Measurements from ENCODE around the gene SH3RF3. TPM values are rescaled to one million over a fixed set of nuclear protein-coding genes. Genes with fewer than 3 reads are reported as not detected.

SH3RF3 gene
- total RNA-seq, 1 donor from 2014 or later = 1.7 TPM

GRCh38 chr2:109342256-109342850 lies 213.3 kb downstream of the SH3RF3 start:
- H3K9me3 Mint-ChIP-seq (ENCODE audit: unreplicated experiment) = peaks cover 2% of the 10 kb centered on the region

GRCh38 chr2:109342930-109343329 lies 213.9 kb downstream of the SH3RF3 start:
- peaks cover 4% of the 10 kb centered on the region for H3K27me3 Mint-ChIP-seq (ENCODE audit: unreplicated experiment)
- H3K36me3 Mint-ChIP-seq (ENCODE audit: unreplicated experiment) = peaks cover 14% of the 10 kb centered on the region
- no peak overlapping the region for H3K27ac Mint-ChIP-seq (ENCODE audit: unreplicated experiment)
- peaks cover 2% of the 10 kb centered on the region for H3K9me3 Mint-ChIP-seq (ENCODE audit: unreplicated experiment)
- no peak for DNase-seq
- no peaks in the 10 kb centered on the region for H3K4me1 Mint-ChIP-seq (ENCODE audit: low read depth, unreplicated experiment)
- TF ChIP-seq CTCF (IDR thresholded peaks at IDR 0.05; ENCODE audit: partially characterized antibody, unreplicated experiment) = no peak
- H3K4me3 Mint-ChIP-seq (ENCODE audit: unreplicated experiment) = no peak overlapping the region

More at GRCh38 chr2:109342256-109342850, 213.3 kb downstream of the SH3RF3 start:
- H3K4me1 Mint-ChIP-seq (ENCODE audit: low read depth, unreplicated experiment) = no peaks in the 10 kb centered on the region
- H3K36me3 Mint-ChIP-seq (ENCODE audit: unreplicated experiment) = peaks cover 14% of the 10 kb centered on the region
- H3K27ac Mint-ChIP-seq (ENCODE audit: unreplicated experiment) = no peak overlapping the region
- TF ChIP-seq CTCF (IDR thresholded peaks at IDR 0.05; ENCODE audit: partially characterized antibody, unreplicated experiment) = no peak
- no peak for DNase-seq
- peaks cover 4% of the 10 kb centered on the region for H3K27me3 Mint-ChIP-seq (ENCODE audit: unreplicated experiment)
- H3K4me3 Mint-ChIP-seq (ENCODE audit: unreplicated experiment) = no peak overlapping the region

- Mint-ChIP-seq H3K9me3 (ENCODE audit: unreplicated experiment) (peaks cover 2% of the 10 kb centered on the region), H3K36me3 (ENCODE audit: unreplicated experiment) (peaks cover 14% of the 10 kb centered on the region), H3K4me3 (ENCODE audit: unreplicated experiment) (no peak overlapping the region), H3K27me3 (ENCODE audit: unreplicated experiment) (peaks cover 4% of the 10 kb centered on the region), H3K4me1 (ENCODE audit: low read depth, unreplicated experiment) (peaks cover 2% of the 10 kb centered on the region), H3K27ac (ENCODE audit: unreplicated experiment) (no peak overlapping the region)
- TF ChIP-seq CTCF (IDR thresholded peaks at IDR 0.05; ENCODE audit: partially characterized antibody, unreplicated experiment) = no peak
- no peak for DNase-seq
Measured at GRCh38 chr2:109343460-109343859, 214.5 kb downstream of the SH3RF3 start.

GRCh38 chr2:109344270-109344805 lies 215.3 kb downstream of the SH3RF3 start:
- TF ChIP-seq CTCF (IDR thresholded peaks at IDR 0.05; ENCODE audit: partially characterized antibody, unreplicated experiment) = no peak
- Mint-ChIP-seq H3K4me1 (ENCODE audit: low read depth, unreplicated experiment) (peaks cover 11% of the 10 kb centered on the region), H3K27ac (ENCODE audit: unreplicated experiment) (no peak overlapping the region), H3K9me3 (ENCODE audit: unreplicated experiment) (peaks cover 2% of the 10 kb centered on the region), H3K4me3 (ENCODE audit: unreplicated experiment) (no peak overlapping the region), H3K36me3 (ENCODE audit: unreplicated experiment) (peaks cover 14% of the 10 kb centered on the region), H3K27me3 (ENCODE audit: unreplicated experiment) (peaks cover 4% of the 10 kb centered on the region)
- DNase-seq = no peak

- Mint-ChIP-seq H3K27ac (ENCODE audit: unreplicated experiment) (no peak overlapping the region), H3K27me3 (ENCODE audit: unreplicated experiment) (peaks cover 4% of the 10 kb centered on the region), H3K9me3 (ENCODE audit: unreplicated experiment) (peaks cover 2% of the 10 kb centered on the region), H3K4me3 (ENCODE audit: unreplicated experiment) (no peak overlapping the region), H3K4me1 (ENCODE audit: low read depth, unreplicated experiment) (peaks cover 11% of the 10 kb centered on the region), H3K36me3 (ENCODE audit: unreplicated experiment) (peaks cover 10% of the 10 kb centered on the region)
- DNase-seq = no peak
- no peak for TF ChIP-seq CTCF (IDR thresholded peaks at IDR 0.05; ENCODE audit: partially characterized antibody, unreplicated experiment)
Measured at GRCh38 chr2:109345091-109345490, 216.1 kb downstream of the SH3RF3 start.

Measured in glutamatergic neuron (in vitro differentiated cells).